ENCODE results near the gene GSTA4.

DNA sequence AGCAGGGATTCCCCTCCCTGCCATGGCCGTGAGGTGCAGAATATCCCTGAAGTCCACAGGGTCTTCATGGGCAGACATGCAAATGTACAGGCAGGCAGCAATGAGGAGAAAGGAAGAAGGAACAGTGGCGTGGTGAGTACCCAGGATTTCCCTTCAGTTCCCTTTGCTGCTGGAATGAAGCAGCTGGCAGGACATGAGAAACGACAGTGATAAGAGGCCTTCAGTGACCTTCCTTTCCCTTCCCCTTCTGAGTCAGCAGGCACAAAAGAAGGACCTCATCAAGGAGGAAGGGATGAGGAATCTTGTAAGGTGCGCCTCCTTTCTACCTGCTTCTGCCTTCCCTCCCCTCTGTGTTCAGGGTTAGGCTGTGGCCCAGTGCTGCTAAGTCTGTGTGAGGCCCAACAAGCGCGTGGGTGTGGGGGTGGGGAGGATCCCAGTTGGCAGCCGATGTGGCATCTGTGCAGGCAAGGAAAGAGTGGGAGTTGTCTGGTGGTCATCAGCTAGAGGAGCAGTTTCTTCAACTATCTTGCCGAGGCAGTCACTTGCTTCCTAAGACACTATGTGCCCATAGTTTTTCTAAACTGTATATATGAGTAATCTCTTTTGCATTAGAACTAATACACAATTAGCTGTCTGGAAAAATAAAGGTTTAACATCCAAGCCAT lies 40.6 kb upstream of the GSTA4 start:
- no peak for TF ChIP-seq SIN3A (conservative IDR thresholded peaks at IDR 0.05 in 1 of 2, IDR thresholded peaks at IDR 0.05 in 1 of 2; ENCODE audit: low read depth in 1 of 2, low read length in 2 of 2)
- TF ChIP-seq, protein P1, sequence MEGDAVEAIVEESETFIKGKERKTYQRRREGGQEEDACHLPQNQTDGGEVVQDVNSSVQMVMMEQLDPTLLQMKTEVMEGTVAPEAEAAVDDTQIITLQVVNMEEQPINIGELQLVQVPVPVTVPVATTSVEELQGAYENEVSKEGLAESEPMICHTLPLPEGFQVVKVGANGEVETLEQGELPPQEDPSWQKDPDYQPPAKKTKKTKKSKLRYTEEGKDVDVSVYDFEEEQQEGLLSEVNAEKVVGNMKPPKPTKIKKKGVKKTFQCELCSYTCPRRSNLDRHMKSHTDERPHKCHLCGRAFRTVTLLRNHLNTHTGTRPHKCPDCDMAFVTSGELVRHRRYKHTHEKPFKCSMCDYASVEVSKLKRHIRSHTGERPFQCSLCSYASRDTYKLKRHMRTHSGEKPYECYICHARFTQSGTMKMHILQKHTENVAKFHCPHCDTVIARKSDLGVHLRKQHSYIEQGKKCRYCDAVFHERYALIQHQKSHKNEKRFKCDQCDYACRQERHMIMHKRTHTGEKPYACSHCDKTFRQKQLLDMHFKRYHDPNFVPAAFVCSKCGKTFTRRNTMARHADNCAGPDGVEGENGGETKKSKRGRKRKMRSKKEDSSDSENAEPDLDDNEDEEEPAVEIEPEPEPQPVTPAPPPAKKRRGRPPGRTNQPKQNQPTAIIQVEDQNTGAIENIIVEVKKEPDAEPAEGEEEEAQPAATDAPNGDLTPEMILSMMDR (IDR thresholded peaks at IDR 0.05; ENCODE audit: control extremely low read depth in 1 of 3, insufficient read depth in 1 of 3, low read depth in 1 of 3, low read length in 3 of 3) = no peak
- TF ChIP-seq SIX5 (IDR thresholded peaks at IDR 0.05; ENCODE audit: low read depth, low read length) = no peak

All from H1 (cell line).